Right forelimb (tissue), 1 donor: ENCODE measurements around the gene PFN1.

ENCODE experiments used
- DNase-seq: peaks from one replicate; pipeline ENCODE4 v3.0.0-alpha.2; 2018

The PFN1 gene

DNA sequence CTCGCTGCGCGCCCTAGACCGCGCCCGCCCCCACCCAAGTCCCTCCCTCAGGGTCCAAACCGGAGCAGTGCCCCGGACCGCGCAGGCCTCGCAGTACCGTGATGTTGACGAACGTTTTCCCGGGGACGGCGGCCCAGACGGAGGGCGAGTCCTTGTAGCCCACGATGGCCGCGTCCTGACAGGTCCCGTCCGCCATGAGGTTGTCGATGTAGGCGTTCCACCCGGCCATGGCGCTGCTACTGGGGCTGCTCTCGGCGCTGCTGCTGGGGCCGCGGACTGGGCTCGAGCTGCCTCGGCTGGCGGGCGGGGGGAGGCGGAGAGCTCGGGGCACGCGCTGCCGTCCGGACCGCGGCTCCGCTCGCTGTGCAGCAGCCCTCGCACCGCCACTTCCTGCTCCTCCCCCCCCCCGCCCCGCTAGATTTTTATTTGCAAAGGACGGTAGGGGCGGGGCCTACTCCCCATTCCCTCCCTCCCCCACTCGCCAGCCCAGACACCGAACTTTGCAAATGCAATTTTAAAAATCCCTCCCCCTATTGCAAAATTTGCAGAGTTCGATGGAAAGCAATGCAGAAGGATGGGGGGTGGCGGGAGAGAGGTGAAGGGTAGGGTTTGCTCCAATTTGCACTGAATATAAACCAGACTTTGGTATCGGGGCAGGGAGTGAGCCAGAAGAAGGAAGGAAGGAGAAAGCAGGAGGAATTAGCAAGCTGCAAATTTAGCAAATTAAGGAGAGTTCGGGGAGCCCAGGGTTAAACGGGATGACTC is at the start of gene PFN1:
Gene PFN1, minus strand, starts transcription at position 365 of the 765 bp plus-strand sequence. Its CDS starts 136 bp downstream, at position 229.
- DNase-seq = peak; percentile 94

DNA sequence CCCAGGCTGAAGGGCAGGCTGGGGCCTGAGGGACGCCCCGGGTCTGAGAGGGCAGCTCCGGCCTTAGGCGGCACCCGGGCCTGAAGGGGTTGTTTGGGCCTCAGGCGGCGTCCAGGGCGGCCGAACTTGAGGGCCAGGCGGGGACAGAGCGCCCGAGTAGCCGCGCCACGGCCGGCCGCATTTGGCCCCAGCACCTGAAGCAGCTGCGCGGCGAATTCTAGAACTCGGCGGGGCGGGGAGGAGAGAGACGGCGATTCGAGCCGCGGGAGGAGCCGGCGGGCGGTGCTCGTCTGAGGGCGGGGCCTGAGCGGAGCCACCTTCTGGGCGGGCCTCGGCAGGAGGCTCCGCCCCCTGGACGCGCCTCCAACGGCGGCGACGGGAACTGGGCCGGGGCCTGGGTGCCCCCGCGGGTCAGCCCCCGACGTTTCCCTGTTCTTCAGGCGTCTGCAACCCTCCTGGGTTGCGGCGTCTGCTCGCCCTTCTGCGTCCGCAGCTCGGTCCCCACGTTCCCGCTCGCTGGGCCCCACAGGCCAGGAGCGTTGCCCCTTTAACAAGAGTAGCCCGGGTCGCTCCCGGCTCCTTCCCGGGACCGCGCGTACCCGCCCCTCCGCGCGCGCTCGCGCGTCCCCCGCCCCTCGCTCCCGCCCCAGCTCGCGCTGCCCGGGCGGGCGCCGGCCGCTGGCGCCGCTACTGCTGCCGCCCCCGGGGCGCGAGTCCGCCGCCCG is 49.1 kb upstream of the PFN1 start, which contains the start of the genes INCA1 and KIF1C:
Gene INCA1, minus strand, starts transcription at position 221 of the 725 bp plus-strand sequence. CDS start 3,085 bp downstream, outside the sequence.
Gene KIF1C, plus strand, starts transcription at position 649 of the 725 bp plus-strand sequence. CDS start 2,297 bp downstream, outside the sequence.
- peak; percentile 95 for DNase-seq

DNA sequence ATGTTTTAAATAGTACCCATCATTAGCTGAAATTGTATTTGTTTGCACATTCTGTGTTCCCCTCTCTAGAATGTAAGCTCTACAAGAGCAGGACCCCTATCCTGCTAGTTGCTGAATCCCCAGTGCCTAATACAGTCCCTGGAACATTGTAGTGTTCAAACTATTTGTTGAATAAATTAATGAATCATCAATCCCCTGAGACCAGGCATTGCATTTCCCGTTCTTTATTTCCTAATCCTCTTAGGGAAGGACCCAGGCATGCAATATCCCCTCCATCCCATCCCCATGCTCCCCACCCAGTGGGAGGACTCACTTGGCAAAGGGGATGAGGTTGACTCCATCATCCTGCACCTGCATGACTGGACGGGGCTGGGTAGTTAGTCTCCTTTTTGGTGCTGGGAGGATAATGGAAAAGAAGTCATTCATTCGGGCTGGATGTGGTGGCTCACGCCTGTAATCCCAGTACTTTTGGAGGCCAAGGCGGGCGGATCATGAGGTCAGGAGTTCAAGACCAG is 45.8 kb upstream of the PFN1 start:
- no peak for DNase-seq

DNA sequence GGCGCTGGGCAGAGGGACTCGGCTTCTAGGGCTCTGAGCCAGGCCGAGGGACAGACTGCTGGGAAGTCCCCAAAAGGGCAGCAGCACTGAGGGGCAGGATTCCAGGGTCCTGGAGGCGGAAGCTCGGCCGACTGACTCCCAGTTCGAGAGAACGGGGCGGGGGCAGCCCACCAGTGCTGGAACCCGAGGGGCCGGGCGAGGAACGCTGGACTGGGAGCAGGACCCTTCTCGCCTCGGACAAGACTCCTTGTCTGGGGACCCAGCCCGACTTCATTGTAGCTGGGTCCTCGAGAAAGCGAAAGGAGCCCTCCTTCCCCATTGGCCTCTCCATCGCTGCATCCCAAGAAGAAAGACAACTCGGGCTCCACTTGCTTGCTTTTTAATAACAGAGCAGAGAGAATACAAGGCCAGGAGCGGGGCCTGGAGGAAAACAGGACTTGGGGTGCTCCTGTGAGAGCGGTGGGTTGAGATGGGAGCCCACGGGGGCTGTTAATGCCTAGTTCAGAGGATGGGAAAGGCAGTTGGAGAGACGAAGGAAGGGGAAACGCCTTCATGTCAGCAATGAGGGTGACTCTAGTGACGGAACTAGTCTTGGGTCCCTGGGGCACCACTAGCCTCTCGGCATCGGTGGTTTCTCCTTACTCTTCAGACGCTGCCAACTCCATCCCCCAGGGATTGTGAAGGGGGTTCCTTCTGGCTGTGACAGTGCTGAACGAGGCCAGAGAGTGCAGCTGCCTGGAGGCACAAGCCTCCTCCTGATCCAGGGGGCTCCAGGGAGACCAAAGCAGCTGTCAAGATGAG is 39.6 kb upstream of the PFN1 start:
- DNase-seq = no peak

DNA sequence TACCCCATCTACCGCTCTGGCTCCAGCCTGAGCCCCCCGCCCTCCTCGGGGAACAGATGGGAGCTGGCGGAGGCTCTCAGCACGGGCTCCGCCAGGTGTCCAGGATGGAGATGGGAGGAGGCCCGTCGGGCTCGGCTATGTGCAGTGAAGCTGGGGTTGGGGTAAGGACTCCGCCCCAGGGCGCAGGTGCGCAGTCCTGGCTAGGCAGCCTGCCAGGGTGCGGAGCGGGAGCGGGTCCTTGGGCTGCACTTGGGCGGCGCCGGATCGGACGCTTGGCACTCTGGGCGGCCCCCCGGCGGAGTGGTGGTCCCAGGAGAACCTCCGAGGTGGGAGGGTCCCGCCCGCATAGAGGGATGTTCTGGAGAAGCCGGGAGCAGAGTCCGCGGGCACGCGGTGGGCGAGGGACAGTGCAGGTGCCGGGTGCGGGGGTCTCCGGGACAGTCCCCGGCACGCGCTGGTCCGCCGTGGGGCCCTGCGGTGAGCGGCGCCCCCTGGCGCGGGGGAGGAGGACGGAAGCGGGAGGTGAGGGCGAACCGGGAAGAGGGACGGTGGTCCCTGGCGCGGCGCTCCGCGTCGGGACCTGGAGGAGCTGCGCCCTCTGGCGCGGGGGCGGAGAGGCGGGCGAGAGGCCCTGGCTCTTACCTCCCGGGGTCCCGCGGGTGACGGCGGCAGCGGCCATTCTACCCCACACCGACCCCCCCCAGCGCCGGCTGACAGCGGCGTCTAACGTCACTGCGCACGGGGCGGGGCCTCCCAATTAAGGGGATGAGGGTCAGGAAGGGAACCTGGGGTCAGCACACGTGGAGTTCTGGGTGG is 38.8 kb upstream of the PFN1 start, which contains the start of gene CAMTA2:
Gene CAMTA2, minus strand, starts transcription at position 725 of the 816 bp plus-strand sequence. CDS start 1,453 bp downstream, outside the sequence.
- DNase-seq = peak; percentile 90

DNA sequence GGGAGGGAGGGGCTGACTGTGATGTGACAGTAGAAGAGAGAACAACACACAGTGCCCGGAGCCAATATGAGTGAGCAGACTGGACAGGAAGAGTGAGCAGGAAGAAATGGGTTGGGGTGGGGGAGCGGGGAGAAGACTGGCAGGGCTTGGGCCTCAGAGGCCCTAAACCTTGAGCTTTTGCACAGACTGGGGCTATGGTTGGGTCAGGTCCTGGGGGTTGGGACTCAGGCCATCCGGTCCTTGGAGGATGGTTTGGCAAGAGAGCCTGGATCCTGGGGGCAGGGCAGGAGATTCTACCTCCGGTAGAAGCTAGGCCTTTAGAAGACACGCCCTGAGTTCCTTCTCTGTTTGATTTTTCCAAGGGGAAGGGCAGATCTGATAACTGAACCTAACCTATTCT is 38.1 kb upstream of the PFN1 start:
- DNase-seq = no peak

DNA sequence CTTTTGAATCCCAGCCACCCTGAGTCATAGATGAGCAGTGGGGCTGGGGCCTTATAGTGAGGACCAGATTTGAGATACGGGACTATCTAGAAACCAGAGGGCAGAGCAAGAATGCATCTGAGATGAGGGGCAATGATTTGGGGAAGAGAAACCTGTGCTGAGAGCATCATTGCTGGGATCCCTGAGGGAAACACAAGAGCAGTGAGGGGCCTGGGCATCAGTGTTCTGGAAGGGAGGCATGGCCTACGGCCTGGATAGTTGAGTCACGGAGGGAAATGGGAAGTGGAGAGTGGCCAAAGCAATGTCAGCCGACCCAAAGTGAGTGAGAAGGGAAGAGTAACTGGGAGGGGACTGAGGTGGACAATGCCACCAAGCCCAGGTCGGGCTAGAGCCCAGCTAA is 34.0 kb upstream of the PFN1 start:
- DNase-seq = no peak

DNA sequence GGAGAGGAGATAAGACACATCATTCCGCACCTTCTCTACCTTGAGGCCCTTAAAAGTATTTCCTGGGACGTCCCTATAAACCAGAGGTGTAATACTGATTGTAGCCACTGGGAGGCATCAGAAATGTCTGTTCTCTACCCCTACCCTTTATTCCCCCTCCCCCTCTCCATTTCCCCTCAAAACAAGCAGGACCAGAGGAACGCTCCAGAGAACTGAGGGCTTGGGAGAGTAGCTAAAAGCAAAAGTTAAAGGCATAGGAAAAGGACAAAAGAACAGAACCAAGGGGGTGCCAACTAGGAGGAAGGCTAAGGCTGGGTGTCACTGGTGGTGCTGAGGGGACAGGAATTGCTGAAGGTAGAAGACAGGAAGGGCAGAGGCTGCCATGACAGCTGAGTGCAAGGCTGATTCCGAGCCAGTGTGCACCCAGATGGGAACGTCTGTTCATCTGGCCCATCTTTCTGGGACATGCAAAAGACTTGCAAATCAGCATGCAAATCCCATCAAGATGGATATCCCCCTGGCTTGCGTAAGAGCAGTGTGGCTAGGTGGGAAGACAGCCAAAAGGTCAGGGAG is 32.4 kb upstream of the PFN1 start:
- peak; percentile 57 for DNase-seq

DNA sequence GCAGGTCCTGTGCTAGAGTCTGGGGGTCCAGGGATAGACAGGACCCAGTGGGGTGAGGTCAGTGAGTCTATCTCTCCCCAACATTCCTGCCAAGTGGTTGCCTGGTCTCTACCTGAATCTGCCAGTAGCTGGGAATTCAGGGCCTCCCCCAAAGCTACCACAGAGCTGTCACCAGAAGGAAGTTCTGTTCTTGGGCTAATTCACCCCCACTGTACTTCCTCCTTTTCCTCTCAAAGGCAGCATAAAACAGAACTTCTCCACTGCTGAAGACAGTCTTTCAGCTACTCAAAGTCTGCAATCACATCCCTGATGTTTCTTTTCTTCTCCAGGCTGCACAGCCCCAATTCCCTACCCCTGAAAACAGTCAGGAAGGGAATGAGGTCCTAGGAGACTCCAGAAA is 30.4 kb upstream of the PFN1 start:
- DNase-seq = no peak

DNA sequence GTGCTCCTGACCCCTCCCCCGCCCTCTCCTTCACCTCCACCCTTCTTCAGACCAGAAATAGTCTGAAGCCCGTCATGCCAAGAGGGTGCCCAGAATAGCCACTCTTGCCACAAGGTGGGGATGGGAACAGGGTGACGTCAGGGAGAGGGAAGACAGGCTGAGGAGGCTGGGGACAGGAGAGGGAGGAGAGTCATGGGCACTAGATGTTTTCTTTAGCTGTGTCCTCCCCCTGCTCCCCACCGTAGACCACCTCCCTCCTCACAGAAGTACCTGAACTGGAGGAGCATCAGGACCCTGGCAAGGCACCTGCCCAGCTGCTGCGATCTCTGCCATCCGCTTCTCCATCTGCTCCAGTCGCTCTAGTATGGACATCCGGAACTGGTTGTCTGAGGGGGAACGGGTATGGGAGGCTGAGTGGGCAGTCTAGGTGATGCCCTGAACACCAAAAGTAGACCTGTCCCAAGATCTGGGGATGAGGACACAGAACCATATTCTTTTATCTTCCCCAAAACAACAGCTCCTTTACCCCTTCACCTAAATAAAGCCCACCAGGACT is 25.9 kb upstream of the PFN1 start:
- DNase-seq = no peak

DNA sequence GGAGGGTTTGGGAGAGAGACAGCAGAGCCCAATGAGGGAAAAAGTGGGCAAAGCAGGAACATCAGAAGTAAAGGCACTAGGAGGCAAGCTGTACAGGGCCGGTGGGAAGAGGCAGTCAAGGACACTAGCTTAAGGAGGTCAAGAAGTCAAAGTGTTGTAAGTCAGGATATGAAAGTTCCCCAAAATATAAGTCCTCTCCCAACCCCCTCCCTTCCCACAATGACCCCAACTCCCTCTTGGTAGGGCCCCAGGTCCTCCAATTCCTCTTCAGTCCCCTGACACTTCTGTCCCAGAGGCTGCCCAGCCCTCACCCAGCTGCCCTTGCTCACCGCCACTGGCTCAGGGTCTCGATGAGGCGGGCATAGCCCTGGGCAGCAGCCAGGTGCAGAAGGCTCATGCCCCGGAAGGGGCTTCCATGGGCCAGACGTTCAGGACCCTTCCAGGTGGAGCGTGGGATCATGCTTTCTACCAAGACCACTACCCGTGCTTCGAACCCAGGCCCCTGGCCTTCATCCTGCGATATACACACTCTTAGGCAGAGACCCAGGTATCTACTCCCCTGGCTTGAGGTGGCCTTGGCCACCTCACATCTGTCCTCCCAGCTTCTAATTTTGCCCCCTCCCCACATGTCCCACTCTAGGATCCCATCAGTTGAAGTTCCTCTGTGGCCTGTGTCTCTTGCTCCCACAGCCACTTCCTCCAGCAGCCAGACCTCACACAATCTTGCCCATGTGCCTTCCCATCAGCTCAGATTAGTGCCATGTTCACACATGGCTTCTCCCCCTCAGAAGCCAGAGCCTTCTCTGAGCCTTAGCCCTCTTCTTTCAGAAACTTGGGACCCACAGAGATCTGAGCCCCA is 25.2 kb upstream of the PFN1 start:
- no peak for DNase-seq

DNA sequence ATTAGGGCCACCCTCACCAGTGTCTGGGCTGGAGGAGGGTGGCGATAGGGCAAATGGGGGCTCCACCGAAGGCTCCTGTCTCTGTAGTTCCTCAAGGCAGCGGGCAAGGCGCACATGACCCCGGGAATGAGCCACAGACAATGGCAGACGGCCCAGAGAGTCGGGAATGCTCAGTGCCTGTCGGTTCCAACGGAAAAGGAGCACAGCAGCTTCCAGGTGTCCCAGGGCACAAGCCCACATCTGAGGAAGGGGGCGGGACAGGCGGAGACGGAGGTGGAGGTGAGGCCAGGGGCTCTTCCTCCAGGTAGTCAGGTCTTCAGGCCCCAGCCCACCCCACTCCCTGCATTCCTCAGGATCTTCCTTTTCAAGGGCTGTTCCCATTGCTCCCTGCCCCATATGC is 24.4 kb upstream of the PFN1 start:
- no peak for DNase-seq

DNA sequence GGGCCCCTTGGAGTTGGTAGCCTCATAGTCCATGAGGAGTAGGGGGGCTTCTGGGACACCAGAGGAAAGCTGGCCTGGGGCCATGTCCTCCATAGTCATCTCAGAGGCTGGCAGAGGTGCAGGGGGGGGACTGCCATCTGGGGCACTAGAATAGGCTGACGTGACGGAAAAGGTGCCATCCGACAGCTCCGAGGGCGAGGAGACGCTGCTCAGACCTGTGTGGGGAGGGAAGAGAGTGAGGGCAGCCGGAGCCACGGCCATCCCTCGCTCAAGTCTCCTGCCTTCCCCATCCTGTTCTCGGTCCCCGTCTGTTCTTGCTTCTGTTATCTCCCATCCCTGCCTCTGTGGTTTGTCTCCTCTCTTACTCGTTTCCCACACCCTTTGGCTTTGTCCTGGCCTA is 24.0 kb upstream of the PFN1 start:
- DNase-seq = no peak

DNA sequence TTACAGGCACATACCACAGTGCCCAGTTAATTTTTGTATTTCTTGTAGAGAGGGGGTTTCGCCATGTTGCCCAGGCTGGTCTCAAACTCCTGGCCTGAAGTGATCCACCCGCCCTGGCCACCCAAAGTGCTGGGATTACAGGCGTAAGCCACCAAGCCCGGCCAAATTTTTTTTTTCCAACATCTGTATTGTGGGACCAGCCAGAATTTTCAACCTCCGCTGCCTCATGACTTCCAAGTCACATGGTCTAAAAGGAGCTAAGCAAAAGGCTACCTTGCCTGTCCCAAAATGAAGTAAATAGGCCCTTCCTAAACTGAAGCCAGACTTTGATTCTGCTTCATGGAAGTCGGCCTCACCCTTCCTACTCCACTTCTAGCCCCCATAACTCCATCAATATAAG is 23.5 kb upstream of the PFN1 start:
- DNase-seq = no peak

DNA sequence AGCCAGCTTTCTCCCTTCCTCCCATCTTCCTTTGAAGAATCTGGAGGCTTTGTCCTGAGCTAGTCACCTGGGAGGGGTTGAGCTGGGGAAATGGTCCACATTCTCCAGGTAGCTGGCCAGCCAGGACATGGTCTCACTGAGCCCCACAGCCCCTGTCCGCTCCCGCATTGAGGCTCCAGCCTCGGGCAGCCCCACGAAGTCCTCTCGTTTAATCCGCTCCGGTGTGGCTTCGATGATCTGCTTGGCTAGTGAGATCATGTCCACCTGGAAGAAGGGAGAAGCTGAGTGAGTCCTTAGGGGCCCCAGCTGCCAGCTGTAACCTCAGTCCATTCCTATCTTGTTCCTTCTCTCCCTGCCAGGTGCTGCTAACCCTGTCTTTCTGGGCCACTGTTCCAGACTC is 21.9 kb upstream of the PFN1 start:
- no peak for DNase-seq

DNA sequence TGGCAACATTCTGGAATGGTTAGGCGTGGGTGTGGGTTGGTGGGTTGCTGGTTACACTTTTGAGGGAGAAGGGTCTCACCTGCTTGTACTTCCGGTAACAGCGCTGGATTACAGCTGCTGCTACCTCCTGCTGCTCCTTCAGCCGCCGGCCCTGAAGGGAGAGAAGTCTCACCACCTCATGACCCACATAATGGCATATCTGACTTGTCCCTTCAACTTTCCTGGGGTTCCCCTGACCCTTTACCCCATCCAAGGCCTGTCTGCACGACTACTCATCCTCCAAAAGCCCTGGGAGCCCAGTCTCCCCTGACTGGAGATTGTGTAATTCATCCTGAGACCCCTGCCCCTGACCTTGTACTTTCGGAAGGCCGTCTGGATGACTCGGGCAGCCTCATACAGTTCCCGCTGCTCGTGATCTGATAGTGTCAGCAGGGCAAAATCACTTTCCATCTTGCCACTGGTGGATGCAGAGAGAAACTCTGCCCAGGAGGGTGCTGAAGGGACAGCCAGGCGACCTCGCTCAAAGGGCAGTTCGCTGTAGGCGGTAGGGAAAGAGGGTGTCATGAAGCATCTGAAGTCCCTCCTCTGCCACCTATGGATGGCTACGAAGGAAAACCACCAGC is 21.3 kb upstream of the PFN1 start:
- no peak for DNase-seq

DNA sequence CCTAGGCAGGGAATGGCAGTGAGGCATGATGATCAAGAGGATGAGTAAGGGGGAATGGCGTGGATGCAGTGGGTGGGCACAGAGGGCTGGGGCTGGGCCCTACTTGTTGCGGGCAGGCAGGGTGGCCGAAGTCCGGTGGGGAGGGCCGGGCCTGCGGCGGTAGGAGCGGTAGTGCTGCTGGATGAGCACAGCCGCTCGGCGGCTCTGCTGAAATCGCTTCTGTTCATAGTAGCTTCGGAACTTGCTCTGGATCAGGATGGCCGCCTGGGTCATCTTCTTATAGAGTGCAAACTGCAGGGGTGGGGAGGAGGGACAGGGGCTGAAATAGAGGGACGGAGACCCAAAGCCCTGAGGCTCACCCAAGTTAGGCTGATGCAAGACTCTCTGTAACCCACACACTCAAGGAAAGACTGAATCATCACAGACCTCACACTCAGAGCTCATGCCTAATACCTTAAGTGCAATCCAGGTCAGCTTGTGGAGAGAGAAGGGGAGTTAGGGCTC is 20.8 kb upstream of the PFN1 start:
- DNase-seq = no peak

DNA sequence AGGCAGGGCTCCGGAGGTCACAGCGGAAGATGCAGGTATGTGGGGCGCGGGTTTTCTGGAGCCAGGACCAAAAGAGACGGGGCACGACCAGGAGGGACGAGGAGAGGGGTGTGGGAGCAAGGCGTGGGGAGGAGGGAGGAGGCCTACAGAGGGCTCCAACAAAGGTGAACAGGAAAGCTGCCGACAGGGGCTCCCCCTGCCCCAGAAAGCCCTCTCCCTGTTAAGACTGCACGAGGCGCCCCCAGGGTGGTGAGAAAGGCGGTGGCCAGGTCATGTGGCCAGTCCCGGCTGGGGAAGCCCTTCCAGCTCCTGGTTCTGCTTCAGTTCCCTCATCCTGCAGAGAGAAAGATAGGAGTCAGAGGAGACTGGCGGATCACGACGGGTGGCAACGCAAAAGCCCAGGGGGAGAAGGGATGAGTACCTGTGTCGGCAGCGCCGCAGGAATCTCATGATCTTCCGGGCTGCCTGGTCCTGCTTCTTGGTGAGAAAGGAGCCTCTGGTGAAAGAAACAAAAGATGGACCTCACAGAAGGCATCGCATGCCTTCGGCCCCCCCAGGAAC is 20.2 kb upstream of the PFN1 start:
- no peak for DNase-seq
